OCI-LY3 (cell line): Measurements from ENCODE around the gene GPR37L1.

Experiments used
- H2AFZ ChIP-seq: fragments of 200-600, 300-600 bp; shearing (Covaris generic); 2 replicates; pipeline ENCODE4 v1.6.0; 2014; ENCODE audit warnings: antibody characterized with exemption, low read depth, low read length
- H3K27ac ChIP-seq: fragments of 200-600, 300-600 bp; sonication (generic); 2 replicates; pipeline ENCODE4 v1.5.1; 2014; ENCODE audit warnings: mild to moderate bottlenecking, low read length, moderate library complexity, mixed read lengths
- H3K27me3 ChIP-seq: fragments of 200-600, 300-600 bp; sonication (generic); 2 replicates; pipeline ENCODE4 v1.6.1; 2014; ENCODE audit warnings: low read depth, low read length, mixed read lengths
- H3K36me3 ChIP-seq: fragments of 200-600, 300-600 bp; sonication (generic); replicated peaks from 2 replicates; pipeline ENCODE3; 2014; ENCODE audit warnings: low read depth, low read length, mixed read lengths
- H3K4me1 ChIP-seq: fragments of 300-600, 200-600 bp; sonication (generic); 2 replicates; pipeline ENCODE4 v1.6.1; 2014; ENCODE audit warnings: low read length, mixed read lengths
- H3K4me2 ChIP-seq: fragments of 200-600, 300-600 bp; sonication (generic); 2 replicates; pipeline ENCODE4 v1.6.1; 2014; ENCODE audit warnings: low read length, mixed read lengths
- H3K4me3 ChIP-seq: fragments of 300-600, 200-600 bp; sonication (generic); 2 replicates; pipeline ENCODE4 v1.5.1; 2014; ENCODE audit warnings: antibody characterized with exemption, mild to moderate bottlenecking, low read length, moderate library complexity
- H3K79me2 ChIP-seq: fragments of 300-600, 200-600 bp; shearing (Covaris generic); 2 replicates; pipeline ENCODE4 v1.6.1; 2014; ENCODE audit warnings: mild to moderate bottlenecking, low read length, mixed read lengths
- H3K9ac ChIP-seq: fragments of 300-600, 200-600 bp; shearing (Covaris generic); 2 replicates; pipeline ENCODE4 v1.6.0; 2014; ENCODE audit warnings: mild to moderate bottlenecking, low read length, moderate library complexity
- H3K9me3 ChIP-seq: fragments of 200-600, 300-600 bp; shearing (Covaris generic); 2 replicates; pipeline ENCODE4 v1.6.1; 2014; ENCODE audit warnings: low read length, mixed read lengths; ENCODE audit not compliant: insufficient read depth
- H4K20me1 ChIP-seq: fragments of 200-600, 300-600 bp; sonication (generic); 2 replicates; pipeline ENCODE4 v1.6.1; 2016; ENCODE audit warnings: low read length, mixed read lengths; ENCODE audit not compliant: insufficient read depth
- EZH2phosphoT487 ChIP-seq: fragments of 200-600 bp; shearing (Covaris generic); IDR thresholded peaks from 2 replicates; pipeline ENCODE4 v1.6.1; 2018; ENCODE audit warnings: antibody characterized with exemption, mixed run types, low read depth
- TF ChIP-seq, protein P1 (sequence below): fragments of 200-600, 300-600 bp; sonication (generic); IDR thresholded peaks from 2 replicates; pipeline ENCODE4 v1.5.1; 2014; ENCODE audit warnings: antibody characterized with exemption, low read length, low read depth

GPR37L1 gene

DNA sequence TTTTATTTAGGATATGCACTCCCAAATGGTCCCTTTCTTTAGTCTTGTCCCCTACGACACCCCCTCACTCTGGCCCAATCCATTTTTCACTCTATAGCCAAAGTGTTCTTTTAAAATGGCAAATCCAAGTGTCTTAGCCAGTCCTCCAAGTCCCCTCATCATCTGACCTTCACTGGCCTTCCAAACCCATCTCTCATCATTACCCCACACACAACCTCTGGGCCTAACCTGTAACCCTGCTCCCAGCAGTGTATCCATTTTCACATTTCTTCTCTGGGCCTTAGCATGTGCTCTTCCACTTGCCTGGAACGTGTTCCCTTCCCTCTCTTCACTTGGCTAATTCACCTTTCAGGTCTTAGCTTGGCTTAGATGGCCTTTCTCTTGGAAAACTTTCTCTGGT is 28.3 kb downstream of the GPR37L1 start:
- Histone ChIP-seq H3K36me3 (peaks cover 3% of the 10 kb centered on the region), H2AFZ (no peak overlapping the region), H4K20me1 (no peaks in the 10 kb centered on the region), H3K4me2 (no peak overlapping the region), H3K27me3 (no peaks in the 10 kb centered on the region), H3K4me1 (peaks cover 4% of the 10 kb centered on the region; the same call in 1 of the 2 replicates), H3K9ac (no peak overlapping the region), H3K9me3 (no peaks in the 10 kb centered on the region), H3K27ac (no peak overlapping the region), H3K4me3 (no peak overlapping the region), H3K79me2 (no peaks in the 10 kb centered on the region)
- no peak for TF ChIP-seq EZH2phosphoT487
- TF ChIP-seq, protein P1, sequence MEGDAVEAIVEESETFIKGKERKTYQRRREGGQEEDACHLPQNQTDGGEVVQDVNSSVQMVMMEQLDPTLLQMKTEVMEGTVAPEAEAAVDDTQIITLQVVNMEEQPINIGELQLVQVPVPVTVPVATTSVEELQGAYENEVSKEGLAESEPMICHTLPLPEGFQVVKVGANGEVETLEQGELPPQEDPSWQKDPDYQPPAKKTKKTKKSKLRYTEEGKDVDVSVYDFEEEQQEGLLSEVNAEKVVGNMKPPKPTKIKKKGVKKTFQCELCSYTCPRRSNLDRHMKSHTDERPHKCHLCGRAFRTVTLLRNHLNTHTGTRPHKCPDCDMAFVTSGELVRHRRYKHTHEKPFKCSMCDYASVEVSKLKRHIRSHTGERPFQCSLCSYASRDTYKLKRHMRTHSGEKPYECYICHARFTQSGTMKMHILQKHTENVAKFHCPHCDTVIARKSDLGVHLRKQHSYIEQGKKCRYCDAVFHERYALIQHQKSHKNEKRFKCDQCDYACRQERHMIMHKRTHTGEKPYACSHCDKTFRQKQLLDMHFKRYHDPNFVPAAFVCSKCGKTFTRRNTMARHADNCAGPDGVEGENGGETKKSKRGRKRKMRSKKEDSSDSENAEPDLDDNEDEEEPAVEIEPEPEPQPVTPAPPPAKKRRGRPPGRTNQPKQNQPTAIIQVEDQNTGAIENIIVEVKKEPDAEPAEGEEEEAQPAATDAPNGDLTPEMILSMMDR = no peak

DNA sequence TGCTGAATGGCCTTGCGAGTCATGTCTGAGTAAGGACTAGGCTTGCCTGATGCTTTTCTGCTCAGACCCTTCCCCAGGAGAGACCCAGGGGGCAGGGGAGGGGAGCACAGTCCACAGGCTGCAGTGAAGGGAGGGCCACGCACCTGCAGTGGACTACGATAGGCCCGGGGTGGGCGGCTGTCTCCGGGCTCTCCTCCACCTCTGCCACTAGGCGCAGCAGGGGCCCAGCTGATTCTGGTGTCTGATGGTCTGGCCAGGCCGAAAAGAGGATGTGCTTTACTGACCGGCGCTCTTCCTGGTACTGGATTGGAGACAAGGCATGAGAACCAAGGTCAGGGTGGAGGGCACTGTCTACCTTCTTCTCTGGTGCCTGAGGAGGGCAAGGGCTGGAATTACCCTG is 29.7 kb downstream of the GPR37L1 start:
- no peak overlapping the region for H3K4me2 ChIP-seq
- H3K36me3 ChIP-seq = peaks cover 3% of the 10 kb centered on the region
- no peak overlapping the region for H3K4me3 ChIP-seq
- H3K4me1 ChIP-seq = peaks cover 4% of the 10 kb centered on the region; the same call in 1 of the 2 replicates
- no peaks in the 10 kb centered on the region for H4K20me1 ChIP-seq
- TF ChIP-seq, protein P1 = no peak
- TF ChIP-seq EZH2phosphoT487 = no peak
- H3K9me3 ChIP-seq = no peaks in the 10 kb centered on the region
- no peak overlapping the region for H3K9ac ChIP-seq
- no peaks in the 10 kb centered on the region for H3K27me3 ChIP-seq
- H3K27ac ChIP-seq = no peak overlapping the region
- H2AFZ ChIP-seq = no peak overlapping the region
- H3K79me2 ChIP-seq = no peaks in the 10 kb centered on the region

DNA sequence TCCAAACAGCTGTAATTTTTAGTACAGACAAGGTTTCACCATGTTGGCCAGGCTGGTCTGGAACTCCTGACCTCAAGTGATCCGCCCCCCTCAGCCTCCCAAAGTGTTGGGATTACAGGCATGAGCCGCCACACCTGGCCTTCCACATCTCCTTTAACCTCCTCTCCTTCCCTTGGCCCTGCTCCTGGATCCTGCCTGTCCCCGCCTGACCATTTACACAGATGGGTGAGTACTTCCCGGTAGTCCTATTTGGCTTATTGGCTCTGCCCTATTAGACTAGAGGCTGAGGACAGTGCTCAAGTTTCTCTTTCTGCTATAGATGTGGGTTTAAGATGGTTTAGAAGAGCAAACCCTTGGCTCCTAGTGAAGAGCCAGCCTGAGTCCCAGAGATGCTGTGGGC is 30.6 kb downstream of the GPR37L1 start:
- Histone ChIP-seq H3K4me2 (no peak overlapping the region), H3K27ac (no peak overlapping the region), H4K20me1 (no peaks in the 10 kb centered on the region), H3K9me3 (no peaks in the 10 kb centered on the region), H3K36me3 (peaks cover 3% of the 10 kb centered on the region), H3K9ac (no peak overlapping the region), H3K27me3 (no peaks in the 10 kb centered on the region), H3K4me3 (no peak overlapping the region), H3K79me2 (no peaks in the 10 kb centered on the region), H3K4me1 (peaks cover 4% of the 10 kb centered on the region; the same call in 1 of the 2 replicates), H2AFZ (no peak overlapping the region)
- TF ChIP-seq, protein P1 = no peak
- TF ChIP-seq EZH2phosphoT487 = no peak

DNA sequence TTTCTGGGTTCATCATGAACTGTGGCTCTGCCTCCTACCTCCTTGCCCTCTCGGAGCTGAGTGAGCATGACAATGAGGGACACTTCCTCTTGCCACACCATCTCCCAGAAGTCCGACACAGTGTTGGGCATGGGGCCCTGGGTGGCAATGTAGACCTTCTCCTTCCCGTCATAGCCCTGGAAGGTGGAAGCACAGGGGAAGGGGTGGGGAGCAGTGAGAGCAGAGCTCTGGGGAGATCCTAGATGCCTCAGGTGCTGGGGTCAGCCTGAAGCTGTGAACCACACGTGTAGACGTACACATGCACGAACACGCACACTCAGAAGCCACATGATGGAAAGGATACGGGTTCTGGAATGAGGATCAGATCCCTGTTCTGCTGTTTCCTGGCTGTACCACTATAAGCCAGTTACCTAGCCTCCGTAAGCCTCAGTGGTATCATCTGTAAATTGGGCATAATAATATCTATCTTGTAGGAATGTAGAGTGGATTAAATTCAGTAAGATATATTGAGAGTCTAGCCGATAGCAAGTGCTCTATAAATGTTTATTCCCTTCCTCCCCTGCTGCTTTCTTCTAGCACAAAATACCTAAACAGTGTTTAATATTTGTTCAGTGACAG is 31.5 kb downstream of the GPR37L1 start:
- Histone ChIP-seq H3K79me2 (no peaks in the 10 kb centered on the region), H3K9ac (no peak overlapping the region), H4K20me1 (no peaks in the 10 kb centered on the region), H2AFZ (no peak overlapping the region), H3K4me3 (no peak overlapping the region), H3K4me2 (peak overlapping the region; percentile 24), H3K4me1 (peaks cover 10% of the 10 kb centered on the region), H3K27ac (no peak overlapping the region), H3K27me3 (no peaks in the 10 kb centered on the region), H3K9me3 (no peaks in the 10 kb centered on the region), H3K36me3 (peaks cover 3% of the 10 kb centered on the region)
- TF ChIP-seq, protein P1 = no peak
- TF ChIP-seq EZH2phosphoT487 = no peak
